ENCODE data around the gene KLHL1.

KLHL1 gene

DNA sequence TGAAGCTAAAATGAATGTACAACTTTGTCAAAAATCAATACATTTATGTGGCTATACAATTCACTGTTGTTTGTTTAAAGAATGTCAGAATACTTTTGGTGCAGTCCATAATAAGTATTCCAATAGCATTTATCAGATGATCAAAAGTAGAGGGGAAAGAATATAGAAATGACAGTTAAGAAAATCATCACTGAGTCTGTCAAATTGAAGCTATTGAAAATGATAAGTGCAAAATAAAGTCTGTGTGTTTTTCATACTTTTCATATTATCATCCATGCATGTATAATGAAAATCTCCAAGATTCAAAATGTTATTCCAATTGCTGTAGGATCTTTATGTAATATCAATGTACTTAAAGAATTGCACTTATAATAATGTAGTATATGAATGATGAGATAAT is 93.9 kb downstream of the KLHL1 start:
- DNase-seq, result no peak

DNA sequence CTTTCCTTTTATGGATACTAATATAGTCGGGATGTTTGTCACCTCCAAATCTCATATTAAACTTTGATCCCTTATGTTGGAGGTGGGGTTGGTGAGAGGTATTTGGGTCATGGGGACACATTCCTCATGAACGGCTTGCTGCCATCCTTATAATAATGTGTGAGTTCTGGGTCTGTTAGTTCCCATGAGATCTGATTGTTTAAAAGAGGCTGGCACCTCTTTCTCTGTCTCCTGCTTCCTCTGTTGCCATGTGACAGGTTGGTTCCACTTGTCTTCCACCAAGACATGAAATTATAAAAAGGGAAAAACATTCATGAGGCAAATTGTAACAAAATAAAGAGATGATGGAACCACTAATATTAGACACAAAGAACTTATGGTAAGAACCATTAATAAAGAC is 108.4 kb downstream of the KLHL1 start:
- DNase-seq, result no peak

GRCh38 chr13:69997061-69997460 is 111.2 kb downstream of the KLHL1 start:
- no peak for DNase-seq

DNA sequence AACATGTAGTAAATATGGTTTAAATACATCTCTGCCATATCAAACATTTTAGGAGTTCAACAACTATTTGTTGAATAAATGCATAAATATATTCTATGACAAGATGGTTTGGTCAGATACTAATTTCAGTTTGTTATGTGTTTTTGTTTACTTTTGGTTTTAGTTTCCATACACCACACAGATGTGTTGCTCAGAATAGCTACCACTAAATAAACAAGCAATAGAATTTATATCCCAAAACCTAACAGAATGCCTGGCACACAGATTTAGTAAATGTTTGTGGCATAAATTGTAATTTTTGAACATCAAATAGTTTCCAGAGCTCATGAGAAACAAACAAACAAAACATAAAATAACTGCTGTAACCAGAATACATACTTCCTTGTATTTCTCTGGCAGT is 127.5 kb downstream of the KLHL1 start:
- DNase-seq, result no peak

GRCh38 chr13:69975496-69975895 is 132.8 kb downstream of the KLHL1 start:
- DNase-seq, result no peak

DNA sequence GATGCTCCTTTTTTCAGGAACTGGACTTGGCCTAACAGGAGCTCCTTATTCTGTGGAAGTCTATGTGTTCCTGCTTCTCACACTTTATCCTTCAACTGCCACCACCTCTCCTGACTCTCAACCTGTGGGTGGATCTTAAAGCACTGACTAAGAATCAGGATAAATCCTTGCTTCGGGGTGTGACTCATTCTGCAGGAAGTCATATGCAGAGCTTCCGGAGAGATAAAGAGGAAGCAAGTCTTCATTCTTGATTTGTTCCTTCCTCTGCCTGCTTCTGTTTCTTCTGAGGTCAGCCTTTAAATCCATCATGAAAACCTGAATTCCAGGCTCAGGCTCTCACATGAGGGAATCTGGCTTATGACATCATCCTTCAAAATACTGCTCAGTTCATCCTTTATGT is 137.7 kb downstream of the KLHL1 start:
- DNase-seq, result peak; percentile 9

DNA sequence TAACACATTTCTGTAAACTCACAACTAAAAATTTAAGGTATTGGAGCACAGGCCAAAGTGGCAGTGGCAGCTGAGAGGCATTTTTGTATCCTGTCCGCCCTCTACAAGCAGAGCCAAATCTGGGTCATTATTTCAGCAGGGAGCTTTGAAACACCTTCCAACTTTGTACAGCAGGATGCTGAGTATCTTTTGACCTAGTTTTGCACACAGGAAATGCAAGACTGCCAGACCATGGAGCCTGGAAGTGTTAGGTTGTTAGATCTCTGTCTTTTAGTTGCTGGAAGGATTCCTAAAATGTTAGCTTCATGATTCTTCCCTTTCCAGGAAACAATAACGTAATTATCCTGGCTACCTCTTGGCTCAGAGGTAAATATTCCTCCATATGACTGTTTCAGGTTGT is 149.2 kb downstream of the KLHL1 start:
- no peak for DNase-seq

- DNase-seq, result no peak
Observed at GRCh38 chr13:69956839-69957238, 151.4 kb downstream of the KLHL1 start.

DNA sequence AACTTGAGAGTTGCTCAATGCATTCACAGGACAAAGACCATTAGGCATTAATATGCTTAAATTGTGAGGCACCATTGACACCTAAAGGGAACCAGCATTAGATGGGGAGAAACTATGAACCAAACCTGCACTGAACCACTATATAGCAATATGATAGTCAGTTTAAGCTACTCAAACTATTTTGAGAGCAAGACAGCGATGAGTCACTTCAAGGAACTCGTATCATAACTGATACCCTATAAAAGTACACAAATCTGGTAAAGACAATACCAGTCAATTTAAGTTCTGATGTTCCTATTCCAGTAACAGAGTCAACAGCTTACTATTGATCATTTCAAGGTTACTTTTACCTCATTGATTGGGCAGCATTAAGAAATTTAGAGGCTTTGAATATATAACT is 151.9 kb downstream of the KLHL1 start:
- no peak for DNase-seq

GRCh38 chr13:69955271-69955670 is 153.0 kb downstream of the KLHL1 start:
- DNase-seq, result no peak

DNA sequence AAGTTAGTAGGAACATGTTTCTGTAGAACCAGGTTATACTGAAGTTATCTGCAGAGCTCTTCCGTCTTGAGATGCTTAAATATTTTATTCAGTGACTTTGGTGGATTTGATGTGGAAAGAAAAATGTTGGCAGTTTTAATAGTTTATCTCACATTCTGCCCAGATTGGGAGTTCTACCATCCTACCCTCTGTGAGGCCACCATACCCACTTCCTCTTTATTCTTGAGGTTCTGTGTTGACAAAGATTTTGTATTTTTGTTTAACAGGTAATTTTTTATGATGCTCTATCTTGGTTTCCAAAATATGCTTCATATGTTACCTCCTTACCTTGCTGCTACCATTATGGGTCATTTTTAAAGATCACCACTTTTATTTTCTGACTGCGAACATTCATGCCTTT is 156.8 kb downstream of the KLHL1 start:
- DNase-seq, result no peak

GRCh38 chr13:69950160-69950559 is 158.1 kb downstream of the KLHL1 start:
- no peak for DNase-seq

- DNase-seq, result peak; percentile 0
Observed at GRCh38 chr13:69948016-69948415, 160.2 kb downstream of the KLHL1 start.

- no peak for DNase-seq
Observed at GRCh38 chr13:69947582-69947981, 160.7 kb downstream of the KLHL1 start.

DNA sequence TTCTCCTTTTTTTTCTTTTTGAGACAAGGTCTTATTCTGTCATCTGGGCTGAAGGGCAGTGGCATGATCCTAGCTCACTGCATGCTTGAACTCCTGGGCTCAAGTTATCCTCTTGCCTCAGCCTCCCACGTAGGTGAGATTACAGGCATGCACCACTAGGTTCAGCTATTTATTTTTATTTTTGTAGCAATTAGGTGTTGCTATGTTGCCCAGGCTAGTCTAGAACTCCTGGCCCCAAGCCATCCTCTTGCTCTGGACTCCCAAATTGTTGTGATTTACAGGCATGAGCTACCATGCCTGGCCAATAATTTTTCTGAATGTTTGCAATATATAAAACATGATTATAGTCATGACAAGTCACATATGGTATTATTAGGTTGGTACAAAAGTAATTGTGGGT is 161.7 kb downstream of the KLHL1 start:
- DNase-seq, result no peak

GRCh38 chr13:69935043-69935442 is 173.2 kb downstream of the KLHL1 start:
- DNase-seq, result no peak

- no peak for DNase-seq
Observed at GRCh38 chr13:69928262-69928661, 180.0 kb downstream of the KLHL1 start.

DNA sequence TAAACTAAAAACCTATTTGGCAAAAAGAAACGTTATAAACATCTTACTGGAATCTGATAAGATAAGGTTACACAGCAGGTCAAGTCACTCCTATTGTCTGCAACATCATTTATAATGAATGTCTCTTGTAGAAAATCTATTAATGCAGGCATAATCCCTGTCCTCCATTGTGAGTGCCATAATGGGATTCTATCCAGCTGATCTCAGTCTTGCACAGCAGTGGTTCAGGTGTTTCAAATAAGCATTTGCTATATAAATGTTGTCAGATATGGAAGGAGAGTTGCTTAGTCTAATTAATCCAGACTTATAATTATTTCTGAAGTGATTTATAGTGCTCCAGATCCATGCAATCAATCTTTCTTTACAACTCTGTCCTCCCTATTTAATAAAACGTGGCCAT is 187.1 kb downstream of the KLHL1 start:
- DNase-seq, result no peak

DNA sequence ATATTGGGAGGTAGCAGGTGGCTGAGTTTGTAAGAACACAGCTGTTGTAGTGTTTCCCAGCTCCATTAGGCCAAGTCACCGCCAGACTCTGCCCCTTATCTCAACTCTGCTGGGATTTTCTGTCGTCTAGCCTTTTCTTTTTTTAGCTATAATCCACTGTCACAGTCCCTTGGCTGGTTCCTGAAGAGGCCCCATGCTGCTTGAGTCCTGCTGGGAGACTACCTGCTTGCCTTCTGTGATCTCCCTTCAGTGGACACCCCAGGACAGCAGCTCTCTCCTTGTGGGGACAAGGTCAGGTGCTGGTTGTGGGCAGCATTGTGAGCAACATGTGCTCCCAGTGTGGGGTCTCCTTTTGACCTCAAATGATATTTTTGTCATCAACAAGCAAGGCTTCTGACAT is 195.6 kb downstream of the KLHL1 start:
- DNase-seq, result no peak

GRCh38 chr13:69910800-69911199 is 197.5 kb downstream of the KLHL1 start:
- DNase-seq, result no peak

DNA sequence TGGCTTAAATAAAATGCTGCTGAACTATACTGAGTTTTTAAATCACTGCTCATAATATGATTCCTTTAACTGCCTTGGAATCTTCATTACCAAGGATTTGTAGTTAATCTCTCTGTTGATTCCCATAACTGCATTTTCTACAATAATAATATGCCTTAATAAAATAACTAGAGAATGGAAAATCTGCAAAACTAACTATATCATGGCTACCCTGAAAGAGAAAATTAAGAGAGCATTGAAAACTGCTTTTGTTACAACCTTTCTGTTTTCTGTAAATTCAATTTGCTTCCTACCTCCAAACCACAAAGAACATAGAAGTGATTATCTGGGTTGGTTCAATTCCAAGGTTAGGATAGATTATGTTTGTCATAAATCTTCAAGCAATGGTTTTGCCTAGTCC is 203.5 kb downstream of the KLHL1 start:
- no peak for DNase-seq

- DNase-seq, result no peak
Observed at GRCh38 chr13:69903081-69903480, 205.2 kb downstream of the KLHL1 start.

DNA sequence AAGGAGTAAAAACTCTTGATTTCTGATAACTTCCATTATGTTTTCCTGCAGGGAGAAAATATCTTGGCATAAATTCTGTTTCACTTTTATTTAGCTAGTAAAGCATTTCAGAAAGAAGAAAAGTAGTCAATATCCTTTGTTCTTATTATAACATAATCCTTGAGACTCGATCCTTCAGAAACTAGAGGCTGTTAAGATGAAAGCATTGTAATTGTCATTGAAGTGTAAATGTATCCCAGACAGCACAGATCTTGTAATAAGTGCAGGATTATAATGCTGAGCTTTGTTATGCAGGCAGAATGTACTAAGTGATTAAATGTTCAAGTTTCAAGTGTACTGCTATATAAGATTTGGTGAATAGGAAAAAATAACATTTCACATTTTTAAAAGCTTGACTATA is 225.8 kb downstream of the KLHL1 start:
- DNase-seq, result no peak

DNA sequence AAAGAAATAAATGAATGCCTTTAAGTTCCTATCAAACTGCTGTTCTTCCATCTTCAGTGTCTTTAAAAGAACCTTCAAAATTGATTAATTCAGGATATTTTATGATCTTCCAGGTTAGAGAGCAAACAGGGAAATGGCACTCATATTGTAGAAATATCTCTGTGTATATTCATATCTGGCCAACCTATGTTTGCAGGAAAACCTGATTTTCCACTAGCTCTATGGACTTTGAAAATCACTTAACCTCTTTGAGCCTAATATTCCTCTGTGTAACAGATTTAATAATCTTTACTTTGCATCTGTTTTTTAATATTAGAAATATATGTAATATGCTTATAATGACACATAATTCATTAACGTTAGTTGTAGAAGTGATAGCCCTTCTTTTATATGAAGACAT is 228.3 kb downstream of the KLHL1 start:
- DNase-seq, result no peak

GRCh38 chr13:69872321-69873047 is 235.8 kb downstream of the KLHL1 start:
- no peak for DNase-seq

- no peak for DNase-seq
Observed at GRCh38 chr13:69866555-69866954, 241.7 kb downstream of the KLHL1 start.

All from suppressor macrophage treated with lipopolysaccharide for 4 hours (primary cell).